Activated T-helper 1 cell treated with anti-CD3 and anti-CD28 coated beads, Interleukin-12 subunit alpha, Interleukin-12 subunit beta, Interleukin-2, Interleukin-4 antibody, amounts not matched to agents 30 ng/mL and 10 ng/mL and 1 ng/mL, durations not matched to agents 14 hours and 24 hours and 36 hours (primary cell): ENCODE measurements around the gene IGSF21. TPM values are rescaled to one million over a fixed set of nuclear protein-coding genes. Genes with fewer than 3 reads are reported as not detected.
"Not testable (repeated sequence)": the region's sequence is repeated elsewhere in the genome, so short reads cannot be mapped to it uniquely, and the experiment has no call there.

ENCODE experiments used
- DNase-seq: peaks from one replicate; pipeline ENCODE4 v3.0.0; 2021; ENCODE audit warnings: low spot score
- H3K27ac Mint-ChIP-seq: one replicate; pipeline ENCODE4 v1.8.0; 2021; ENCODE audit warnings: mild to moderate bottlenecking, mixed read lengths
- H3K27me3 Mint-ChIP-seq: one replicate; pipeline ENCODE4 v1.8.0; 2022; ENCODE audit warnings: mild to moderate bottlenecking, moderate library complexity, mixed read lengths; ENCODE audit not compliant: insufficient read depth
- H3K36me3 Mint-ChIP-seq: one replicate; pipeline ENCODE4 v1.8.0; 2021; ENCODE audit warnings: low read depth, mixed read lengths
- H3K4me1 Mint-ChIP-seq: one replicate; pipeline ENCODE4 v1.8.0; 2021; ENCODE audit warnings: low read depth, mixed read lengths
- H3K4me3 Mint-ChIP-seq: one replicate; pipeline ENCODE4 v1.8.0; 2021; ENCODE audit warnings: mild to moderate bottlenecking, moderate library complexity, mixed read lengths
- H3K9me3 Mint-ChIP-seq: one replicate; pipeline ENCODE4 v1.8.0; 2021; ENCODE audit warnings: mixed read lengths
- intact Hi-C: fragments of 100-400 bp; cut with micrococcal nuclease; formaldehyde crosslinking; loops from one replicate; pipeline ENCODE4 v1.15.1; 2024
- total RNA-seq: library from RNA; stranded (reverse); gene quantifications from 2 replicates; pipeline ENCODE4 v1.2.3, GENCODE V29; 2022

The IGSF21 gene
- total RNA-seq, 1 donor from 2014 or later = not detected

GRCh38 chr1:18147672-18148071 is 40.1 kb downstream of the IGSF21 start:
- Mint-ChIP-seq H3K36me3 (no peaks in the 10 kb centered on the region), H3K4me3 (no peak overlapping the region), H3K27me3 (no peaks in the 10 kb centered on the region), H3K4me1 (no peaks in the 10 kb centered on the region), H3K9me3 (no peaks in the 10 kb centered on the region), H3K27ac (no peak overlapping the region)
- DNase-seq = no peak
- intact Hi-C loops = no loop called here

DNA sequence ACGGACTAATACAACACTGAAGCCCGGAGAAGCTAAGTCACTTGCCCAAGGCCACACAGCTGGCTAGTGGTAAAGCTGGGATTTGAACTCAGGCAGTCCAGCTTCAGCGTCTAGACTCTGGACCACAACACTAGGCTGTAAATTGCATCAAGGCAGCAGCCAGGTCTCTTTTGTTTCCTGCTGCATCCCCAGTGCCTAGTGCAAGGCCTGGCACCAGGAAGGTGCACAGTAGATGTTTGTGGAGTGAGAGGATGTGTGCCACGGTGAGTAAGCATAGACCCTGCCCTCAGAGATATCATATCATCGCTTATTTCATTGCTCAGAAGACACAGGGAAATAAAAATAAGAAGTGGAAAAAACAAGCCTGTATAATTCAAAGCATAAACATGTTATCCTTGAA is 40.9 kb downstream of the IGSF21 start:
- no peak overlapping the region for H3K4me3 Mint-ChIP-seq
- intact Hi-C loops = no loop called here
- H3K36me3 Mint-ChIP-seq = no peaks in the 10 kb centered on the region
- no peak overlapping the region for H3K27ac Mint-ChIP-seq
- H3K4me1 Mint-ChIP-seq = no peaks in the 10 kb centered on the region
- no peaks in the 10 kb centered on the region for H3K27me3 Mint-ChIP-seq
- H3K9me3 Mint-ChIP-seq = no peaks in the 10 kb centered on the region
- no peak for DNase-seq

DNA sequence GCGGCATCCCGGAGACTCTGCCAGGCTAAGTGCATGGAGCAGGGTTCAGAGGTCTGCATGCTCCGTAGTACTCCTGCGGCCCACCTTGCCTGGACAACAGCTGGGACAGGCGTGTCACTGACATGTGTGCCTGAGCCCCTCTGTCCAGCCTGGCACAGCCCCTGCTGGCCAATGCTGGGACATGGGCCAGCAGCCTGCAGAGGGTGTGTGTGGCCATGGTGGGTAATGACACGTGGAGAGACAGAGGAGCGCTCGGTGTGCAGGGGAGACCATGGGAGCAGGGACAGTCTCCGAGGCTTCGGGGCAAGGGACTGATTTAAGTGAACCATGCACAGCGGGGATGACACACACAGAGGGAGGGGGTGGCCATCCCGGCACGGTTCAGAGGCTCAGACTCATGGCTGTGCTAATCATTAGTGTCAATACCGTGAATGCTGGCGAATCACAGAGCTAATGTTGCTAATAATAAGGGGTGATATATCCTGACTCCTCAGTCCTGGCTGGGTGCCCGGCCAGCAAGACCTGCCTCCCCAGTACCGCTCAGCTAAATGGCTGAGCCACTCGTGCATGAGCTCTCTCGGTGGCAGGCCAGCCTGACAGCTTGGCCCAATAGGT is 41.5 kb downstream of the IGSF21 start:
- Mint-ChIP-seq H3K9me3 (no peaks in the 10 kb centered on the region), H3K27me3 (no peaks in the 10 kb centered on the region), H3K4me3 (no peak overlapping the region), H3K27ac (no peak overlapping the region), H3K4me1 (no peaks in the 10 kb centered on the region), H3K36me3 (no peaks in the 10 kb centered on the region)
- intact Hi-C loops = no loop called here
- DNase-seq = no peak

- intact Hi-C loops = no loop called here
- Mint-ChIP-seq H3K4me3 (no peak overlapping the region), H3K36me3 (no peaks in the 10 kb centered on the region), H3K27me3 (no peaks in the 10 kb centered on the region), H3K9me3 (no peaks in the 10 kb centered on the region), H3K4me1 (no peaks in the 10 kb centered on the region), H3K27ac (no peak overlapping the region)
- no peak for DNase-seq
Observed at GRCh38 chr1:18151436-18152122, 44.0 kb downstream of the IGSF21 start.

DNA sequence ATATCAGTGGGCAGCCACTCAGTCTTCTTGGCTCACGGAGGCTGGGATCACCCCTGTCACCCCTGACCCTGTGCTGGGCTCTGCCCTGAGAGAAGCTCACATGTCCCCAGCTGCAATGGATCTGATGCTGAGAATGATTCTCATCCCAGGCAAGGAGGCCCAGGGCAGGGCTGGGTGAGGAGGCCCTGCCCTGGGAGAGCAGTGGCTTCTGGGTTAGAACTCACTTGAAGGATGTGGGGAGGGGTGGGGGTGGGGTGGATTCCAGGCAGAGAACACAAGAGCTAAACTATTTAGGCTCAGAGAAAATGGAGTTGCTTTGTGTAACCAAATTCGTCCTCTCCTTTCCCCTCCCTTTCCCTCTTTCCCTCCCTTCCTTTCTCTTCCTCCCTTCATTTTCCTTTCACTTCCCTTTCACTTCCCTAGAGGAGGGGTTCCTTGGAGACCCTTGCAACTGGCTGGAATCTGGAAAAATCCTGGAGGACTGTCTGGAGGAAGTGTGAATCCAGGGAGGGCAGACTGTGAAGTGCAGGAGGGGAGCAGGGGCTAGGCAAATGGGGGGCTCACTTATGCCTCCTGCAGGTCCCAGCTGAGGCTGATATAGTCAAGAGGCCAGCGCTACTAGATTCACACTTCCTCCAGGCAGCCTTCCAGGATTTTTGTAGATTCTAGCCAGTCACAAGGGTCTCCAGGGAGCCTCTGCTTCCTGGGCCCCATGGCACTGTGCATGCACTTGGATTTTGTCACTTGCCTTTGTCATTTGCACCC is 47.0 kb downstream of the IGSF21 start:
- no peaks in the 10 kb centered on the region for H3K9me3 Mint-ChIP-seq
- H3K27ac Mint-ChIP-seq = no peak overlapping the region

GRCh38 chr1:18155881-18156385 is 48.3 kb downstream of the IGSF21 start:
- DNase-seq = no peak
- Mint-ChIP-seq H3K27me3 (no peaks in the 10 kb centered on the region), H3K27ac (no peak overlapping the region), H3K4me3 (no peak overlapping the region), H3K9me3 (no peaks in the 10 kb centered on the region), H3K4me1 (no peaks in the 10 kb centered on the region), H3K36me3 (no peaks in the 10 kb centered on the region)
- intact Hi-C loops = no loop called here

More for the DNA sequence above, 47.0 kb downstream of the IGSF21 start:
- no peaks in the 10 kb centered on the region for H3K36me3 Mint-ChIP-seq
- no peak overlapping the region for H3K4me3 Mint-ChIP-seq
- no peaks in the 10 kb centered on the region for H3K4me1 Mint-ChIP-seq
- DNase-seq = no peak
- H3K27me3 Mint-ChIP-seq = no peaks in the 10 kb centered on the region
- intact Hi-C loops = no loop called here

DNA sequence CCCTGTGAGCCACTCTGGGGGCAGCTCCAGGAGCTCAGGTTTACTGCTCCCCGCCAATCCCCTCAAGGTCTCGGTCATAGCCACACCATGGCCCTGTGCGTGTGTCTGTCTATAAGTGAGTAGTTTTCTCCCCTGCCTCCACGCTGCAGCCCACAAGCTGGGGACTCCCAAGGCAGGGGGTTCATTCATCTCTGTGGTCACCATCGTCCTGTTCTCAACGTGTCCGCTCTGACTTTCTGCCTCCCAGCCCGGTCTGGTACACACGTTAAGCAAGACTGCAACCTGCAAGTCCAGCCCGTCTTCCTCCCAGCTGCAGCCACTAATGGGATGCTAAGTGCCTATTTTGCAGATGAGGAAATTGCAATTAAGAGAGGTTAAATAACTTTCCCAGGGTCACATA is 49.8 kb downstream of the IGSF21 start:
- no peaks in the 10 kb centered on the region for H3K36me3 Mint-ChIP-seq
- no peaks in the 10 kb centered on the region for H3K27me3 Mint-ChIP-seq
- H3K4me3 Mint-ChIP-seq = no peak overlapping the region
- no peak for DNase-seq
- no peaks in the 10 kb centered on the region for H3K4me1 Mint-ChIP-seq
- H3K27ac Mint-ChIP-seq = no peak overlapping the region
- no peaks in the 10 kb centered on the region for H3K9me3 Mint-ChIP-seq
- intact Hi-C loops = no loop called here

GRCh38 chr1:18157968-18158367 is 50.4 kb downstream of the IGSF21 start:
- no peak overlapping the region for H3K27ac Mint-ChIP-seq
- DNase-seq = no peak
- no peak overlapping the region for H3K4me3 Mint-ChIP-seq
- H3K36me3 Mint-ChIP-seq = no peaks in the 10 kb centered on the region
- intact Hi-C loops = no loop called here
- no peaks in the 10 kb centered on the region for H3K27me3 Mint-ChIP-seq
- no peaks in the 10 kb centered on the region for H3K4me1 Mint-ChIP-seq
- H3K9me3 Mint-ChIP-seq = no peaks in the 10 kb centered on the region

- Mint-ChIP-seq H3K36me3 (no peaks in the 10 kb centered on the region), H3K4me3 (no peak overlapping the region), H3K27me3 (no peaks in the 10 kb centered on the region), H3K4me1 (no peaks in the 10 kb centered on the region), H3K9me3 (no peaks in the 10 kb centered on the region), H3K27ac (no peak overlapping the region)
- DNase-seq = no peak
- intact Hi-C loops = no loop called here
Observed at GRCh38 chr1:18158714-18159113, 51.1 kb downstream of the IGSF21 start.

- Mint-ChIP-seq H3K36me3 (no peaks in the 10 kb centered on the region), H3K4me3 (no peak overlapping the region), H3K9me3 (no peaks in the 10 kb centered on the region), H3K27ac (no peak overlapping the region), H3K27me3 (no peaks in the 10 kb centered on the region), H3K4me1 (no peaks in the 10 kb centered on the region)
- no peak for DNase-seq
- intact Hi-C loops = no loop called here
Observed at GRCh38 chr1:18160290-18160942, 52.8 kb downstream of the IGSF21 start.

DNA sequence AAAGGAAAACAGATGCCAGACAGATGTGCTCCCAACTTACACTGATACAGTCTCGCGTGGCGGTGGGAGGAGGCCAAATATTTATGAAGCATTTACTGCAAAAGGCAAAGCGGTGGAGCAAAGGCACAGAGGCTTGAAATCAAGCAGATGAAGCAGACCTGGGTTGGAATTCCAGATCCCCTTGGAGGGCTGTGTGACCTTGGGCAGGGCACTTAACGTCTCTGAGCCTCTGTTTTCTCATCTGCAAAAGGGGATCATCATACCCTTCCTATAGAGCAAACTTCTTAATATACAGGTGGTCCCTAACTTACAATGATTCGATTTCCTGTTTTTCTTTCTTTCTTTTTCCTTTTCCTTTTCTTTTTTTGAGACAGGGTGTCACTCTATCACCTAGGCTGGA is 54.1 kb downstream of the IGSF21 start:
- no peaks in the 10 kb centered on the region for H3K4me1 Mint-ChIP-seq
- no peaks in the 10 kb centered on the region for H3K36me3 Mint-ChIP-seq
- no peaks in the 10 kb centered on the region for H3K27me3 Mint-ChIP-seq
- intact Hi-C loops = no loop called here
- no peak overlapping the region for H3K4me3 Mint-ChIP-seq
- no peak overlapping the region for H3K27ac Mint-ChIP-seq
- DNase-seq = no peak
- no peaks in the 10 kb centered on the region for H3K9me3 Mint-ChIP-seq

DNA sequence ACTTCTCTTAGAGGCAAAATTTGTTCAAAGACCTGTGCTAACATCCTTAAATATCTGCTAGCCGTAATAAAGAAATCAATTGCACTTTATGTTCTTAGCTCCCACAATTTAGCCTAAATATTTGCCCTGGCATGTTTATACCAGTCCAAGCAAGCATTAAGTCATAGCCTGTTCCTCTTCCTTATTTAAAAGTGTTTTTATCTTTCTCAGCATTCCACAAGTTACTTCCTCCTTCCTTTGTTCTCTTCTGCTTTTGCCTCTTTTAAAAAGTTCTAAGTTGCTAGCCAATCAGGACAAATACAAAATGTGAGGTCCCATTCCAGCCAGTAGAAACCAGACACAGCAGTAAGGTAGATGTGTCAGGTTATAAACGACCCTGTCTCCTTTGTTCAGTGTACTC is 58.0 kb downstream of the IGSF21 start:
- H3K27ac Mint-ChIP-seq, H3K27me3 Mint-ChIP-seq, H3K4me1 Mint-ChIP-seq, H3K36me3 Mint-ChIP-seq, DNase-seq, H3K4me3 Mint-ChIP-seq, intact Hi-C loops, H3K9me3 Mint-ChIP-seq: not testable (repeated sequence)

DNA sequence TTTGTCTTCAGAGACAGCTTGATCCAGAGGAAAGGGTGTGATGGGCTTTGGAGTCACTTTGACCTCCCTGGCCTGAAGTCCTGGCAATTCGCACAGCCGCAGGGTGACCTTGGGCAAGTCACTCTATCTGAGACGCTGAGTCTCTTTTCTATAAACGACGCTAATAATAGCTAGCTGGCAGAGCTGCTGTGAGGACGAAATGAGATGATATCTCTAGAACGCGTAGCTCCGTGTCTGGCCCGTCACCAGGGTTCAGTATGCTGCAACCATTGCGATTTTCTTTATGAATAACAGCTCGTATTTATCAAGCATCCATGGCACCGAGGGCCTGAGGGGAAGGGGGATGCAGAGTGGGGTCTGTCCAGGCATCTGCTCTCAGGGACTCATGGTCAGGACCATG is 58.7 kb downstream of the IGSF21 start:
- DNase-seq = no peak
- no peak overlapping the region for H3K27ac Mint-ChIP-seq
- H3K4me1 Mint-ChIP-seq = no peaks in the 10 kb centered on the region
- no peak overlapping the region for H3K4me3 Mint-ChIP-seq
- H3K36me3 Mint-ChIP-seq = no peaks in the 10 kb centered on the region
- no peaks in the 10 kb centered on the region for H3K27me3 Mint-ChIP-seq
- H3K9me3 Mint-ChIP-seq = no peaks in the 10 kb centered on the region
- intact Hi-C loops = no loop called here
